GM12878 (cell line): Measurements from ENCODE around the gene CHCT1. TPM values are rescaled to one million over a fixed set of nuclear protein-coding genes. Genes with fewer than 3 reads are reported as not detected.

ENCODE experiments used
- ATAC-seq: fragments of 200-7000 bp; cut with Tn5 transposase; 3 replicates; pipeline ENCODE4 v1.9.1; 2020; ENCODE audit warnings: mild to moderate bottlenecking, moderate library complexity
- BruUV-seq: library from RNA; stranded (reverse); fragments of 400-500 nt; replicated peaks from 2 replicates; lab custom pipeline; 2021; lab: Mats Ljungman, UMichigan
- CTCF ChIA-PET: fragments of 300-600 bp; sonication (Branson Sonifier 250); formaldehyde crosslinking; extraction: SDS; loops from one replicate; lab custom pipeline; 2021; ENCODE audit warnings: inconsistent platforms; lab: Yijun Ruan, JAX
- POLR2A ChIA-PET: fragments of 350-600 bp; formaldehyde crosslinking; extraction: SDS; loops from one replicate; lab custom pipeline; 2021; ENCODE audit warnings: inconsistent platforms; lab: Charles Lee
- RAD21 ChIA-PET: fragments of 300-600 bp; sonication (Branson Sonifier 250); formaldehyde crosslinking; loops from one replicate; lab custom pipeline; 2023; ENCODE audit warnings: antibody characterized with exemption; ENCODE audit not compliant: unreplicated experiment; lab: Charles Lee
- SMC1A ChIA-PET: fragments of 300-600 bp; sonication (Branson Sonifier 250); formaldehyde crosslinking; loops from one replicate; lab custom pipeline; 2023; ENCODE audit not compliant: unreplicated experiment, uncharacterized antibody; lab: Charles Lee
- DNase-seq: peaks from one replicate; pipeline ENCODE4 v3.0.0-alpha.2; 2011; ENCODE audit warnings: low read depth, low spot score
- FAIRE-seq: peaks from 3 replicates; lab custom pipeline; 2011; peaks lifted over from hg19 to GRCh38; lab: Jason Lieb, UNC
- H2AFZ ChIP-seq: 2 replicates; pipeline ENCODE4 v1.6.0; 2011; ENCODE audit warnings: low read depth, low read length, control low read depth; ENCODE audit not compliant: control insufficient read depth
- H3K27ac ChIP-seq: 2 replicates; pipeline ENCODE4 v1.5.1; 2011; ENCODE audit warnings: control low read depth; ENCODE audit not compliant: control insufficient read depth, insufficient read depth
- H3K27me3 ChIP-seq, 2 experiments: replicated peaks in 1 of 2; 2 replicates each; pipeline versions ENCODE4 v1.6.0 to v1.6.1; 2011; ENCODE audit warnings: low read length in 1 of 2; ENCODE audit not compliant: control insufficient read depth in 2 of 2, insufficient read depth in 2 of 2
- H3K36me3 ChIP-seq, 2 experiments: 2 replicates each; pipeline ENCODE4 v1.5.1; 2011; ENCODE audit warnings: low read length in 1 of 2; ENCODE audit not compliant: control insufficient read depth in 2 of 2, insufficient read depth in 2 of 2
- H3K4me1 ChIP-seq: 2 replicates; pipeline ENCODE4 v1.6.1; 2011; ENCODE audit warnings: mild to moderate bottlenecking, low read length, moderate library complexity, mixed read lengths; ENCODE audit not compliant: control insufficient read depth, insufficient read depth
- H3K4me2 ChIP-seq: 2 replicates; pipeline ENCODE4 v1.6.0; 2011; ENCODE audit warnings: control low read depth; ENCODE audit not compliant: control insufficient read depth, insufficient read depth
- H3K4me3 ChIP-seq: fragments of 200-600 bp; sonication (generic); 2 replicates; pipeline ENCODE4 v1.5.1; 2016
- H3K79me2 ChIP-seq: 2 replicates; pipeline ENCODE4 v1.6.0; 2011; ENCODE audit warnings: low read length; ENCODE audit not compliant: control insufficient read depth, insufficient read depth
- H3K9ac ChIP-seq: 2 replicates; pipeline ENCODE4 v1.8.0; 2011; ENCODE audit warnings: low read length, control low read depth, mixed read lengths; ENCODE audit not compliant: control insufficient read depth, insufficient read depth
- H3K9me3 ChIP-seq: replicated peaks from 3 replicates; pipeline ENCODE4 v1.5.1; 2011; ENCODE audit warnings: mild to moderate bottlenecking, low read length; ENCODE audit not compliant: control insufficient read depth, insufficient read depth
- H4K20me1 ChIP-seq: 2 replicates; pipeline ENCODE4 v1.6.0; 2011; ENCODE audit not compliant: control insufficient read depth, insufficient read depth
- BCL11A ChIP-seq: IDR thresholded peaks from 2 replicates; pipeline ENCODE4 v1.6.1; 2011; ENCODE audit warnings: low read depth, low read length
- CHD1 ChIP-seq: IDR thresholded peaks from 2 replicates; pipeline ENCODE4 v1.6.1; 2012; ENCODE audit warnings: low read depth, low read length, improper control_type of control experiment
- ESRRA ChIP-seq: IDR thresholded peaks from 2 replicates; pipeline ENCODE4 v1.6.1; 2012; ENCODE audit warnings: mild to moderate bottlenecking, low read length, improper control_type of control experiment
- ETV6 ChIP-seq, 2 experiments: fragments of 450-650 bp in 1 of 2; IDR thresholded peaks in 1 of 2; conservative IDR thresholded peaks in 1 of 2; 2 replicates each; pipeline ENCODE4 v1.6.1; 2014; ENCODE audit warnings: antibody characterized with exemption in 1 of 2, borderline replicate concordance in 1 of 2, low read depth in 1 of 2, mild to moderate bottlenecking in 1 of 2, moderate library complexity in 1 of 2
- MYC ChIP-seq: IDR thresholded peaks from 2 replicates; pipeline ENCODE4 v1.6.1; 2011; ENCODE audit warnings: mild to moderate bottlenecking, low read length, moderate library complexity, inconsistent platforms; ENCODE audit not compliant: insufficient read depth, insufficient replicate concordance, insufficient read length, severe bottlenecking
- NFXL1 ChIP-seq: fragments of 450-650 bp; IDR thresholded peaks from 2 replicates; pipeline ENCODE4 v1.6.1; 2017; ENCODE audit warnings: antibody characterized with exemption, mild to moderate bottlenecking, borderline replicate concordance
- POLR2AphosphoS5 ChIP-seq: IDR thresholded peaks from 2 replicates; pipeline ENCODE4 v1.6.1; 2011; ENCODE audit warnings: mild to moderate bottlenecking, low read length, inconsistent platforms
- RFX5 ChIP-seq: IDR thresholded peaks from 2 replicates; pipeline ENCODE4 v1.6.1; 2011; ENCODE audit warnings: low read depth, low read length, improper control_type of control experiment
- TAF1 ChIP-seq: IDR thresholded peaks from 2 replicates; pipeline ENCODE4 v1.6.1; 2011; ENCODE audit warnings: mild to moderate bottlenecking, low read depth, low read length, borderline replicate concordance
- ZNF384 ChIP-seq: IDR thresholded peaks from 2 replicates; pipeline ENCODE4 v1.6.1; 2012; ENCODE audit warnings: low read depth, mild to moderate bottlenecking, low read length, improper control_type of control experiment, borderline replicate concordance
- WGBS: methylation state at CpG from one replicate; pipeline ENCODE4 v1.1.6; 2016; ENCODE audit warnings: low lambda C conversion rate; ENCODE audit not compliant: insufficient replicate concordance, insufficient coverage; ENCODE audit errors: missing lambda C conversion rate; 5-methylcytosine and 5-hydroxymethylcytosine counted together
- in situ Hi-C: fragments of 300-500 bp; cut with MboI; formaldehyde crosslinking; loops from 9 replicates; pipeline ENCODE4 v1.14.3; 2018; ENCODE audit warnings: mixed read lengths
- intact Hi-C: fragments of 100-400 bp; cut with micrococcal nuclease; formaldehyde crosslinking; loops from one replicate; pipeline ENCODE4 v1.14.2; 2022; ENCODE audit not compliant: unreplicated experiment
- polyA plus RNA-seq, 11 experiments: library from polyadenylated mRNA; depleted of rRNA in 4 of 11; unstranded in 6 of 11; stranded (reverse) in 5 of 11; fragments of >200 nt; fragmentation: Nextera tagmentation in 4 of 11; fragmentation: Illumina TruSeq in 1 of 11; extraction: Ambion mirVana in 4 of 11; extraction: Trizol in 1 of 11; gene quantifications; 1 replicate in 1 of 11; 2 replicates in 10 of 11; pipeline versions ENCODE4 v1.2.1 to v1.2.3, GENCODE V29; 2011 to 2016; ENCODE audit warnings: inconsistent platforms in 2 of 11, missing spikeins in 2 of 11, low read depth in 1 of 11
- total RNA-seq, 4 experiments: library from RNA; depleted of rRNA in 3 of 4; stranded (reverse); fragments of >200 nt in 3 of 4; fragmentation: Illumina TruSeq in 1 of 4; extraction: Trizol in 1 of 4; gene quantifications; 2 replicates each; pipeline versions ENCODE4 v1.2.1 to v1.2.3, GENCODE V29; 2013 to 2021

Gene CHCT1
- total and polyA plus RNA-seq, 10 of the 15 experiments (the other 5 are each of a cell fraction or from before 2014, with no cell fraction given): 0.23 to 0.35 TPM; not detected in 8

GRCh38 chr17:60372790-60373483, 49.4 kb upstream of the CHCT1 start:
- no peaks in the 10 kb centered on the region for H3K4me1 ChIP-seq
- in situ Hi-C loops: no loop called here
- ATAC-seq (peak; percentile 40; the same call in 2 of the 3 replicates), FAIRE-seq (no peak), DNase-seq (no peak)
- BruUV-seq: no TSS peak
- H3K4me3 ChIP-seq: no peak overlapping the region
- H3K9me3 ChIP-seq: no peaks in the 10 kb centered on the region
- H4K20me1 ChIP-seq: no peaks in the 10 kb centered on the region
- no peak overlapping the region for H2AFZ ChIP-seq
- H3K9ac ChIP-seq: no peak overlapping the region
- CTCF ChIA-PET: no interaction called here
- peaks cover 4% of the 10 kb centered on the region for H3K79me2 ChIP-seq
- no peak overlapping the region for H3K4me2 ChIP-seq
- WGBS: 36% methylated on average over 6 of the region's 6 CpGs
- TF ChIP-seq BCL11A (no peak), TAF1 (no peak), NFXL1 (peak; percentile 23; the same call in 1 of the 2 replicates), RFX5 (no peak), ZNF384 (no peak), ESRRA (no peak), CHD1 (no peak), ETV6 (conservative IDR thresholded peaks at IDR 0.05 in 1 of 2, IDR thresholded peaks at IDR 0.05 in 1 of 2; ENCODE audit: borderline replicate concordance in 1 of 2, low read depth in 1 of 2) (peak in 1 of 2 experiments; percentile 78; a peak in 1 of 4 replicates), POLR2AphosphoS5 (no peak), MYC (no peak)
- no peak overlapping the region for H3K27ac ChIP-seq
- H3K27me3 ChIP-seq: no peaks in the 10 kb centered on the region
- RAD21 ChIA-PET: interaction anchor here (0.6 to 1.6 kb wide), 2 partner anchors 10 to 39 kb away, joined by 3 to 4 read pairs; no protein-coding TSS in a partner anchor
- no peaks in the 10 kb centered on the region; a peak in 1 of 4 replicates for H3K36me3 ChIP-seq
- SMC1A ChIA-PET: interaction anchor here (0.8 to 1.8 kb wide), 4 partner anchors 10 to 15 kb away, joined by 4 to 7 read pairs (median 5); no protein-coding TSS in a partner anchor
- intact Hi-C loops: no loop called here
- POLR2A ChIA-PET: interaction anchor here (0.6 to 1.1 kb wide), 5 partner anchors 14 to 125 kb away, joined by 3 to 6 read pairs (median 4); no protein-coding TSS in a partner anchor
